ENCODE data around the gene CHST7. TPM values are rescaled to one million over a fixed set of nuclear protein-coding genes. Genes with fewer than 3 reads are reported as not detected.
"Not testable (repeated sequence)": the region's sequence is repeated elsewhere in the genome, so short reads cannot be mapped to it uniquely, and the experiment has no call there.

The CHST7 gene
- 64.6 TPM for total RNA-seq

GRCh38 chrX:46573331-46573891, at the start of gene CHST7:
Gene CHST7, plus strand, starts transcription at chrX:46573765. Its CDS starts 167 bp downstream, at chrX:46573932.
- peak; percentile 8 to 16 (median 13) for TF ChIP-seq CTCF (IDR thresholded peaks at IDR 0.05)
- Histone ChIP-seq H3K4me1 (no peaks in the 10 kb centered on the region), H3K27me3 (no peaks in the 10 kb centered on the region), H3K27ac (peak within 1 kb of the TSS; percentile 57 to 67), H3K36me3 (no peaks in the 10 kb centered on the region), H3K9me3 (no peaks in the 10 kb centered on the region), H3K4me3 (peak within 1 kb of the TSS; percentile 67 to 81)
- intact Hi-C loops (cut with DNase I), result loop anchor here (1.0 to 10.0 kb wide), 3 partner anchors 69 to 181 kb away; partner anchors contain the start of gene SLC9A7
- peak in 1 of 2 donors; percentile 79 for DNase-seq (ENCODE audit: low spot score in 2 of 2)

DNA sequence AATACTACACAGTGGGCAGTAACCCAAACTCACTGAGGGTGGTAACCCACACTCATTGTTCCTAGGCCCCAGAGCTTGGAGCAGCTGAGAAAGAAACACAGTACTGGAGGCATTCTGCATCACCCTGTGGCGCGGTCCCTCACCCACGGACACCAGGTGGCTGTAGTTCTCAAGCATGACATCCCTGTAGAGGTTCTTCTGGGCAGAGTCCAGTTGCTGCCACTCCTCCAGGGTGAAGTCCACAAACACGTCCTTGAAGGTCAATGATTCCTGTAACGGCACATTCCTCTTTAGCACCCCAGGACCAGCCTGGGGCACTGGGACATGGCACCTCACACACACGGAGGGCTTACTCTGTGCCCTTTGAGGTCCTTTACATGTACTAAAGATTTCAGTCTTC, 44.9 kb upstream of the CHST7 start:
- DNase-seq (ENCODE audit: low spot score in 2 of 2); H3K9me3 ChIP-seq; H3K27ac ChIP-seq; H3K4me1 ChIP-seq; H3K27me3 ChIP-seq; intact Hi-C loops (cut with DNase I); H3K4me3 ChIP-seq; H3K36me3 ChIP-seq: not testable (repeated sequence)

DNA sequence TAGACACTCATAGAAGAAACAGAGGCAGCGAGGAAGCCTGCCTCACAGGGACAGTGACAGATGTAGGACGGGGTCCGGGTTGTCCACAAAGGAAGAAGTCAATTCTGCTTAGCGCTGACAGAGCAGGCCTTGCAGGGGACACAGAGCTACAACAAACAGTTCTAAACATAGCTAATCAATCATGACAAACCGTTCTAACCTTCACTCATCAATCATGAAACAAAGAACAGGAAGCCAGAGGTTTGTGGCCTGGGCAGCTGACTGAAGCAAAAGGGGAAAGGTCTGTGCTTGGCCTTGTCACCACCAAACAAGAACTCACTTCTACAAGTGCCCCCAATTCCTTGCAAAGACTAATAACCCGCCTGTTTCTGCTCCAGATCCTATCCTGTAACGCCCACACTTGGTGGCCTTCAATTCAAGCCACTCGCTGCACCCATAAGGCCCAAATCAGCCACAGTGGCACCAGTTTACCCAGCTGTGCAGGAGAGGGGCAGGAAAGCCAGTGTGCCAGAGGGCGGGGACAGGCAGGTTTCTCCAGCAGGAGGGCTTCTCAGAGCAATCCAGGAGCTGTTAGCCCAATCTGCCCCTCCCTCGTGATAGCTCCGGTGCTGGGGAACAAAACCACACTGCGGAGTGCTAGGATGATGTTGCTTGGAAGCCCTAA, 43.7 kb upstream of the CHST7 start:
- DNase-seq (ENCODE audit: low spot score in 2 of 2); H3K4me1 ChIP-seq; H3K27ac ChIP-seq; intact Hi-C loops (cut with DNase I); H3K27me3 ChIP-seq; H3K36me3 ChIP-seq; H3K4me3 ChIP-seq; H3K9me3 ChIP-seq: not testable (repeated sequence)

GRCh38 chrX:46530404-46530908, 43.1 kb upstream of the CHST7 start:
- H3K36me3 ChIP-seq; H3K4me1 ChIP-seq; H3K4me3 ChIP-seq; H3K9me3 ChIP-seq; H3K27ac ChIP-seq; intact Hi-C loops (cut with DNase I); DNase-seq (ENCODE audit: low spot score in 2 of 2); H3K27me3 ChIP-seq: not testable (repeated sequence)

- intact Hi-C loops (cut with DNase I), result no loop called here
- Histone ChIP-seq H3K27me3 (no peaks in the 10 kb centered on the region), H3K27ac (no peak overlapping the region), H3K9me3 (no peaks in the 10 kb centered on the region), H3K36me3 (no peaks in the 10 kb centered on the region), H3K4me1 (no peaks in the 10 kb centered on the region), H3K4me3 (no peak overlapping the region)
- no peak for TF ChIP-seq CTCF (IDR thresholded peaks at IDR 0.05)
- DNase-seq (ENCODE audit: low spot score in 2 of 2), result no peak
Observed at GRCh38 chrX:46531442-46531841, 42.1 kb upstream of the CHST7 start.

GRCh38 chrX:46543441-46543840, 30.1 kb upstream of the CHST7 start:
- DNase-seq (ENCODE audit: low spot score in 2 of 2), result no peak
- H3K27me3 ChIP-seq, result no peaks in the 10 kb centered on the region
- H3K4me3 ChIP-seq, result no peak overlapping the region

DNA sequence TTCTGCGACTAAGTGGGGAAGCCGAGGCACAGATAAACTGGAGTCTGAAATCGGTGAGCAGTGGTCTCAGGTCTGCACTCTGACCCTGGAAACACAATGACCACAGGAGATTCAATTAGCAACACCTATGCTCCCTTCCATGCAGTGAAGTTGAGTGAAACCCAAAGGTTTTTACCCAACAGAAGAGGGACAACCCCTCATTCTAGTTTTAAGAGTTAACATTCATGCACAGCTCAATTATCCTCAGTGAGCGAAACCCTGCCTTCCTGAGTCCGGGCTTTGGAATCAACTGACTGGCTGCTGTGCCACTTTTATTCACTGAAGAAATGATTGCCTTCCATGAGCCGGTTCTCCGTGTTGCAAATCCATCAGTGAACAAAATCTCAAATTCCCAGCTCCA, 29.0 kb upstream of the CHST7 start:
- H3K9me3 ChIP-seq; H3K27me3 ChIP-seq; H3K36me3 ChIP-seq; DNase-seq (ENCODE audit: low spot score in 2 of 2); H3K4me1 ChIP-seq: not testable (repeated sequence)
- Histone ChIP-seq H3K4me3 (peak overlapping the region; percentile 56 to 80), H3K27ac (peak overlapping the region; percentile 75 to 86)
- intact Hi-C loops (cut with DNase I), result loop anchor here (2.0 to 10.0 kb wide), 2 partner anchors 38 to 1670 kb away; partner anchors contain the start of gene KDM6A

More at GRCh38 chrX:46543441-46543840, 30.1 kb upstream of the CHST7 start:
- intact Hi-C loops (cut with DNase I), result loop anchor here (10.0 kb wide), 1 partner anchor 1669 kb away; the partner anchor contains the start of gene KDM6A
- no peak for TF ChIP-seq CTCF (IDR thresholded peaks at IDR 0.05)
- Histone ChIP-seq H3K36me3 (no peaks in the 10 kb centered on the region), H3K4me1 (peaks cover 0 to 9% of the 10 kb centered on the region in 2 donors), H3K27ac (no peak overlapping the region), H3K9me3 (no peaks in the 10 kb centered on the region)

Measured in ascending aorta (tissue), 2 donors.